Thyroid gland (tissue), 4 donors: Measurements from ENCODE around the gene RPS6KB2. TPM values are rescaled to one million over a fixed set of nuclear protein-coding genes. Genes with fewer than 3 reads are reported as not detected.

Experiments used
- DNase-seq, 2 donors: peaks; one replicate each; pipeline ENCODE4 v3.0.0-alpha.2; 2019
- H3K27ac ChIP-seq, 3 donors: fragments of 200-600 bp; sonication (generic); 1 replicate in 2 of 3; 2 replicates in 1 of 3; pipeline ENCODE4 v1.5.1; 2016 to 2019; ENCODE audit warnings: mild to moderate bottlenecking in 1 of 3, moderate library complexity in 1 of 3
- H3K27me3 ChIP-seq: fragments of 200-600 bp; sonication (generic); one replicate; pipeline ENCODE4 v1.5.1; 2019
- H3K36me3 ChIP-seq, 2 donors: fragments of 200-600 bp; sonication (generic); one replicate each; pipeline ENCODE4 v1.5.1; 2016 to 2019
- H3K4me1 ChIP-seq, 2 donors: fragments of 200-600 bp; sonication (generic); one replicate each; pipeline ENCODE4 v1.5.1; 2017 to 2019
- H3K4me3 ChIP-seq, 3 donors: fragments of 200-600 bp; sonication (generic); replicated peaks in 1 of 3; 1 replicate in 2 of 3; 2 replicates in 1 of 3; pipeline ENCODE4 v1.5.1; 2016; ENCODE audit warnings: mild to moderate bottlenecking in 1 of 3
- H3K9me3 ChIP-seq: fragments of 200-600 bp; sonication (generic); one replicate; pipeline ENCODE4 v1.5.1; 2017
- CTCF ChIP-seq, 6 experiments: fragments of 200-600 bp in 3 of 6; fragments of 450-650 bp in 3 of 6; sonication (generic) in 3 of 6; IDR thresholded peaks; one replicate each; pipeline ENCODE4 v1.5.1; 2016 to 2019; ENCODE audit warnings: antibody characterized with exemption in 6 of 6, mild to moderate bottlenecking in 2 of 6, inconsistent platforms in 1 of 6, moderate library complexity in 1 of 6
- POLR2A ChIP-seq, 2 donors: fragments of 450-650 bp; IDR thresholded peaks; one replicate each; pipeline ENCODE4 v1.6.1; 2017; ENCODE audit warnings: antibody characterized with exemption in 2 of 2, mild to moderate bottlenecking in 2 of 2, moderate library complexity in 1 of 2
- WGBS, 2 donors: methylation state at CpG; one replicate each; pipeline ENCODE4 v1.1.5; 2017; 5-methylcytosine and 5-hydroxymethylcytosine counted together
- intact Hi-C: fragments of 100-400 bp; cut with DNase I; formaldehyde crosslinking; loops from one replicate; pipeline ENCODE4 v1.15.1; 2023
- total RNA-seq, 4 donors: library from RNA; depleted of rRNA; stranded (reverse); fragments of >200 nt; gene quantifications; one replicate each; pipeline ENCODE4 v1.2.3, GENCODE V29; 2016

Gene RPS6KB2
- total RNA-seq, 4 donors from 2014 or later: 44.1 to 102 (median 62.2) TPM

GRCh38 chr11:67468056-67468455, 39.8 kb downstream of the RPS6KB2 start:
- peaks cover 25 to 52% of the 10 kb centered on the region in 2 donors for H3K4me1 ChIP-seq
- no peaks in the 10 kb centered on the region for H3K27me3 ChIP-seq
- peak overlapping the region; percentile 66 to 92 (median 82) for H3K4me3 ChIP-seq
- H3K36me3 ChIP-seq: no peaks in the 10 kb centered on the region
- intact Hi-C loops: loop anchor here (5.0 to 10.0 kb wide), 2 partner anchors 46 to 73 kb away; partner anchors contain the start of gene RAD9A
- TF ChIP-seq POLR2A (IDR thresholded peaks at IDR 0.05) (peak in 1 of 2 donors; percentile 25), CTCF (IDR thresholded peaks at IDR 0.05) (no peak)
- H3K9me3 ChIP-seq: no peaks in the 10 kb centered on the region
- WGBS, 2 donors: 8 to 10% methylated on average over 5 of the region's 5 CpGs
- DNase-seq: peak; percentile 96 to 97
- peak overlapping the region; percentile 67 to 75 (median 69) for H3K27ac ChIP-seq

GRCh38 chr11:67468456-67468758, 40.1 kb downstream of the RPS6KB2 start:
- Histone ChIP-seq H3K27me3 (no peaks in the 10 kb centered on the region), H3K4me3 (peak overlapping the region; percentile 66 to 92 (median 82)), H3K27ac (peak overlapping the region; percentile 39 to 75 (median 67)), H3K36me3 (no peaks in the 10 kb centered on the region), H3K4me1 (peaks cover 25 to 52% of the 10 kb centered on the region in 2 donors), H3K9me3 (no peaks in the 10 kb centered on the region)
- DNase-seq: no peak
- WGBS, 2 donors: 4 to 17% methylated on average over 3 to 5 of the region's 6 CpGs
- TF ChIP-seq CTCF (IDR thresholded peaks at IDR 0.05) (no peak), POLR2A (IDR thresholded peaks at IDR 0.05) (no peak)
- intact Hi-C loops: loop anchor here (5.0 to 10.0 kb wide), 2 partner anchors 46 to 74 kb away; partner anchors contain the start of gene RAD9A

GRCh38 chr11:67468759-67469507, 40.6 kb downstream of the RPS6KB2 start, which contains the start of gene TMEM134:
Gene TMEM134, minus strand, starts transcription at chr11:67469251. Its CDS starts 59 bp downstream, at chr11:67469192.
- peak within 1 kb of the TSS; percentile 66 to 92 (median 82) for H3K4me3 ChIP-seq
- peak; percentile 91 for DNase-seq
- intact Hi-C loops: loop anchor here (5.0 to 10.0 kb wide), 2 partner anchors 47 to 74 kb away; partner anchors contain the start of gene RAD9A
- no peaks in the 10 kb centered on the region for H3K9me3 ChIP-seq
- TF ChIP-seq CTCF (IDR thresholded peaks at IDR 0.05) (peak in 5 of 6 experiments; percentile 9 to 49 (median 34)), POLR2A (IDR thresholded peaks at IDR 0.05) (peak; percentile 8 to 78)
- H3K4me1 ChIP-seq: peaks cover 23 to 48% of the 10 kb centered on the region in 2 donors
- H3K27ac ChIP-seq: peak within 1 kb of the TSS; percentile 82 to 85 (median 84)
- H3K36me3 ChIP-seq: no peaks in the 10 kb centered on the region
- WGBS, 2 donors: 0% methylated on average over 2 to 9 of the region's 76 CpGs
- H3K27me3 ChIP-seq: no peaks in the 10 kb centered on the region

GRCh38 chr11:67469508-67469811, 41.2 kb downstream of the RPS6KB2 start:
- H3K9me3 ChIP-seq: no peaks in the 10 kb centered on the region
- peak overlapping the region; percentile 82 to 85 (median 84) for H3K27ac ChIP-seq
- H3K4me3 ChIP-seq: peak overlapping the region; percentile 38 to 66 (median 49)
- 12 to 14% methylated on average over 9 of the region's 9 CpGs for WGBS, 2 donors
- no peaks in the 10 kb centered on the region for H3K36me3 ChIP-seq
- peaks cover 19 to 42% of the 10 kb centered on the region in 2 donors for H3K4me1 ChIP-seq
- intact Hi-C loops: loop anchor here (5.0 to 10.0 kb wide), 2 partner anchors 47 to 75 kb away; partner anchors contain the start of gene RAD9A
- no peak for DNase-seq
- TF ChIP-seq POLR2A (IDR thresholded peaks at IDR 0.05) (peak in 1 of 2 donors; percentile 10), CTCF (IDR thresholded peaks at IDR 0.05) (no peak)
- no peaks in the 10 kb centered on the region for H3K27me3 ChIP-seq
